IPS DF 4.7 (cell line): ENCODE measurements around the gene NDUFAF8.

Source experiments
- DNase-seq: peaks from one replicate; pipeline ENCODE4 v3.0.0-alpha.2; 2013; ENCODE audit warnings: low spot score; ENCODE audit errors: extremely low read depth

Gene NDUFAF8

DNA sequence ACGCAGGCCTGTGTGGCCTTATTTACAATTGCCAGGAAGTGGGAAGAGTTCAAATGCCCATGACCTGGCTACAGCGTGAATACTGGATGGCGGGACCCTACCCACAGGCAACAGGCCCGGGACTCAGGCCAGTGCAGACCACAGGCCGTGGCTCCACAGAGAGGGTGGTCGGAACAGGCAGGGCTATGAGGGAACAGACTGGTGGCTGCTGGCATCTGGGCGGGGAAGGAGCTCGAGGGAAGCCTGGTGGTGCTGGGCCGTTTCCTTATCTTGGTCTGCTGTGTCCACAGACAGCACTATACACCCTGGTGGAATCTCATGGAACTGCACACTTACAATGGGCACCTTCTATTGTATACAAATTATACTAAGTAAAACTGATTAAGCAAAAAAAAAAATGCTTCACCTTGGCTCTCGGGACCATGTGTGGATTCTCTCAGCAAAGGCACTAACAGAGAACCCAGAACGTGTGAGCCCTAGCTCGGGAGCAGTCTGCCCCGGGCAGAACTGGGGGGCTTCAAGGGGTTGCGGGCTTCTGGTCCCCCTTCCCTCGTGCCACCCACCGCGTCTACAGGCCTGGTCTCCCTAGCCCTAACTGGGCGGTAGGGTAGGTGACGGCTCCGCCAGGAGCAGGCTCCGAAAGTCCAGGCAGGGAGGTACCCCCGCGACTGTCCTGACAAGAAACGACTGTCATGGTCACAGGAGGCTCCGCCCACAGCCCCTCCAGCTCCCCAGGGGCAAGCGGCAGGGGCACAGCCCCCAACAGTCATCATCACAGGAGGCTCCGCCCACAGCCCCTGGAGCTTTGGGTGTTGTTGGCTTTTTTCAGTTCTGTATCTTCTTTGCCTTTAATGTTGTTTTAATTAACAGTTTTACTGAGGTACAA is 38.2 kb upstream of the NDUFAF8 start:
- DNase-seq, result no peak

GRCh38 chr17:81202318-81202717 is 36.8 kb upstream of the NDUFAF8 start:
- no peak for DNase-seq

GRCh38 chr17:81203136-81203535 is 36.0 kb upstream of the NDUFAF8 start:
- no peak for DNase-seq

GRCh38 chr17:81204578-81204977 is 34.5 kb upstream of the NDUFAF8 start:
- DNase-seq, result no peak

DNA sequence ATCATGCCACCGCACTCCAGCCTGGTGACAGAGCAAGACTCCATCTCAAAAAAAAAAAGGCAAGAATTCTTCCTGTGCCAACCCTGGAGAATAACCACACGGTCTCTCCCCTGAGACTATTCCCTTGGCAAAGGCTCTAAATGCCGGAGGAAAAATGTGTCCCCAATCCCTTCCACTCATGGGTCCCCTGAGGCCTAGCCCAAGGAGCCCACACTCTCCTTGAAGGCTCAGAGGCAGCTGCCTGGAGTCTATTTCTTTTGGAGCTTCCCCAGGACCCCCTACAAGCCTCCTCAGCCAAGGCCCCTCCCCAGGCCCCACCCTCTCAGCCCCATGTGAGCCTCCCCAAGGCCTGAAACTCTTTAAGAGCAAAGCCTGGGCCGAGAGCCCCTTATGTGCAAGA is 33.0 kb upstream of the NDUFAF8 start:
- no peak for DNase-seq

- DNase-seq, result no peak
Observed at GRCh38 chr17:81206657-81207056, 32.5 kb upstream of the NDUFAF8 start.

DNA sequence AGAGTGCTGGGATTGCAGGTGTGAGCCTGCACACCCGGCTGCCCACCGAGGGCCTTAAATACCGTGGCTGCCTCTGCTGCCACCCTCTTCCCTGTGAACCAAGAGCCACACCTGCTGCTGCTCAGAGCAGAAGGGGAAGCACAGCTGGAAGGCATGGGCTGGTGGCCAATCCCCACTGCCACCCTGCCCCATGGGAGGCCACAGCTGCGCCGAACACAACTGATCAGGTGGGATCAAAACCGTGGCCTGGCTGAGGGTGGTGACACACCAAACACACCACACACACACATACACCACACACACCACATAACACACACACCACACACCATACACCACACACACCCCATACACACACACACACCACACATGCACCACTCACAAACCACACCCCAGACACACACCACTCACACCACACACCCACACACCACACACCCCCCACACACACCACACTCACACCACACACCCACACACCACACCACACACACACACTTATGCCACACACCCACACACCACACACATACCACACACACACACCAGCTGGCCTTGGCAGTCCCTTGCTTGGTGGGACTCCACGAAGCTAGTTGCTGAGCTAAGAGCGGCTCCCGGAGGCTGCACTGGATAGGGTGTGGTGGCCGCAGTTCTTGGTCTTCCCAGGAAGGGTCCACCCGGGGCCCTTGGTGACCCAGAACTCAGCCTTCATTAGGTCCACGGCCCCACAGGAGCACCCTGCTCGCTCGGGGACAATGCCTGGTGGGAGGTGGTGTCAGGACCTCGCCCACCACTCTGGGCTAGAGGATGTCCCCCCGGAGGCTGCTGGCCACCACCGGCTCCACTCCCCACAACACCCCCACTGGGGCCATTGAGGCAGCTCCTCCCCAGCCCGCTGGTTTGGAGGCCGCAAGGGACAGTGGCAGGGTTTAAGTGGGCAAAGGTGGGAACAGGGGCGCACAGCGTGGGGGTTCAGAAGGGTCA is 31.2 kb upstream of the NDUFAF8 start:
- DNase-seq, result no peak

DNA sequence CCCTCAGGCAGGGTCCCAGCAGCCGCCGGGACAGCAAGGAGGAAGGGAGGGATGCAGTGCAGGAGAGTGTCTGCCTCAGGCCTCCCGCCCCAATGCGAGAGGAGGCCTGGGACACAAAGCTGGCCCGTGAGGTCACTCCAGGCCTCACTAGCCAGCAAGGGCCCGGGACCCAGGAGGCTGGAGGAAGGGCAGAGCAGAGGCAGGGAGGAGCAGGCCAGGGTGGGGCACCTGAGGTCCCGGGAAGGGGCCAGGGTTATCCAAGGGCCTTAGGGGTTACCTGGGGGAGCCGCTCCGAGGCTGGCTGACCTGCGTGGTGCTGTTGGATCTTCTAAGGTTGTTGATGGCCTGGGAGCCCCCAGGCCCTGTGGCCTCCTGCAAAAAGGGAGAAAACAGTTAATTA is 30.5 kb upstream of the NDUFAF8 start:
- DNase-seq, result no peak

DNA sequence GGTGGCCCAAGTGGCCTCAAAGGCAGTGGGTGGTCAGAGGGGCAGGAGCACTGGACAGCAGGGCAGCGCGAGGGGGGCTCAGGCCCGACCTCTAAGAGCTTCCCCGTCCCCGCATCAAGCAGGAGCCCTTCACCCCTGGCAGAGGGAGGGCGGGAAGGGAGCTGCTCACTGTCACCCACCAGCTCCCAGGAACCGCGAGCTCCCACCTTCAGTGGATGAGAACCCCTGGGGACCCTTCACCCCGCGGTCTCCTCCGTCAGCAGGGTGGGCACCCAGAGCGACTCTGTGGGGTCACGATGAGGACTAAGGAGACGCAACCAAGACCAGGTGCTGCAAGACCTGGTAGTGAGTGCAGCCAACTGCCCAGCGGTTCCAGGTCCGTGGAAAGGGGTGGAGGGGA is 30.0 kb upstream of the NDUFAF8 start:
- no peak for DNase-seq

- no peak for DNase-seq
Observed at GRCh38 chr17:81210466-81210865, 28.7 kb upstream of the NDUFAF8 start.

DNA sequence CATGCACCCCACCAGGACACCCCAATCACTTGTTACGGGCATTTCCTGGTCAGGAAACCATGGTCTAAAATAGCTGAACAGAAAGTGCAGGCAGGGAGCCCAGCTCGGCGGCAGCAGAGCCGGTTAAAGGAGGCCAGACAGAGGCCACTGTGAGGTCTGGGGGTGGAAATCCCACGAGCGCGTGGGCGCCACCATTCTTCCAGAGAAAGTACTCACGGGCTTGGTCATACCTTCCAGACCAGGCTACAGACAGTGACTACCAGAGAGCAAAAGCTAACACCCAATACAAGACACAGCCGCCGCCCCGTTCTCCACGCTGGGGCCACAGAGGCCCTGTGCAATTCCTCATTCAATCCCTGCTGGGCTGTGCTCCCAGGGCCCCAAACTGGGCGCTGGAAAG is 28.2 kb upstream of the NDUFAF8 start:
- DNase-seq, result no peak

DNA sequence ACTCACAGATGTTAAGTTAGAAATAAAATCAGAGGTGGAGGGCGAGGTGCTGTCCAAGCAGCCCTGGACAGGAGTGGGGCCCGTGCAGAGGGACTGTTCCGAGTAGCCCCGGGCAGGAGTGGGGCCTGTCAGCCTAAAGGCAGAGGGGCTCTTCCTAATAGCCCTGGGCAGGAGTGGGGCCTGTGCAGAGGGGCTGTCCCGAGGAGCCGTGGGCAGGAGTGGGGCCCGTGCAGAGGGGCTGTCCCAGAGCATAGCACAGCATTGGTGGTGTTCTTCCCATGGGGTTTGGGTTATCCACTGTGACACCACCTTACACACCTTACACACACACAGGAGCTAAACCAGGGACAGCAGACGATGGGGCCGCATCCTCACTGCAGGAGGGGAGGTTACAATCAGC is 26.8 kb upstream of the NDUFAF8 start:
- DNase-seq, result no peak

DNA sequence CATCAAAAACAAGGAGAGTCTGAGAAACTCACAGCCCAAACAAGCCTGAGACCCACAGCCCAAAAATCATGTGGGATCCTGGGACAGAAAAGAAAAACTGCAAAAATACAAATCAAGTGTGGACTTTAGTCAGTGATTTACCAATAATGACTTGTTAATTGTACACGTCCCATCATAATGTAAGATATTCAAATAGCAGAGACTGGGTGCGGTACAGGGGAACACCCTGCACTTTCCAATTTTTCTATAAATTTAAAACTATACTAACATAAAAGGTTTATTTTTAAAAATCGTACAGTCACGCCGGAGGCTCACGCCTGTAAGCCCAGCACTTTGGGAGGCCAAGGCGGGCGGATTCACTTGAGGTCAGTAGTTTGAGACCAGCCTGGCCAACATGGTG is 25.1 kb upstream of the NDUFAF8 start:
- DNase-seq, result no peak

GRCh38 chr17:81217491-81217890 is 21.6 kb upstream of the NDUFAF8 start:
- DNase-seq, result no peak

- DNase-seq, result no peak
Observed at GRCh38 chr17:81218459-81218858, 20.7 kb upstream of the NDUFAF8 start.

GRCh38 chr17:81218991-81219390 is 20.1 kb upstream of the NDUFAF8 start:
- no peak for DNase-seq

GRCh38 chr17:81219476-81220180 is 19.5 kb upstream of the NDUFAF8 start:
- DNase-seq, result no peak

DNA sequence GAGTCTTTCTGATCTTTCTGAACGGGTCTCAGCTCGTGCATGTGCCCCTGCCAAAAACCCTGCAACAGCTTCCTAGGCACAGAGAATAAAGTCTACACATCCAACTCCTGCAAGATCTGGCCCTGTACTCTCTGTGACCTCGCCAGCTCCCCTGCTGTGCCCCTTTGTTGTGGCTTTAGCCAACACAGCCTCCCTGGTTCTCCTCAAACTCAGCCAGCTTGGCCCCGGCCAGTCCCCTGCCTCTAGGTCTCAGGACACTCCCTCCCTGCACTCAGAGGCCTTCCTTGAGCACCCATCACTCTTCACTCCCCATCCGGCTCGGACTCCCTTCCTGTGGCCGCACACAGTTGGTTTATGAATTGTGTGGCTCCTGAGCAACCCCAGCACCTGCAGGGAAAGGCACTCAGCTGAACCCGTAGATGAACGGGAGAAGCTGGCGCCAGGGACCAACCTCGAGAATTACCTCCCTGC is 17.7 kb upstream of the NDUFAF8 start:
- no peak for DNase-seq

DNA sequence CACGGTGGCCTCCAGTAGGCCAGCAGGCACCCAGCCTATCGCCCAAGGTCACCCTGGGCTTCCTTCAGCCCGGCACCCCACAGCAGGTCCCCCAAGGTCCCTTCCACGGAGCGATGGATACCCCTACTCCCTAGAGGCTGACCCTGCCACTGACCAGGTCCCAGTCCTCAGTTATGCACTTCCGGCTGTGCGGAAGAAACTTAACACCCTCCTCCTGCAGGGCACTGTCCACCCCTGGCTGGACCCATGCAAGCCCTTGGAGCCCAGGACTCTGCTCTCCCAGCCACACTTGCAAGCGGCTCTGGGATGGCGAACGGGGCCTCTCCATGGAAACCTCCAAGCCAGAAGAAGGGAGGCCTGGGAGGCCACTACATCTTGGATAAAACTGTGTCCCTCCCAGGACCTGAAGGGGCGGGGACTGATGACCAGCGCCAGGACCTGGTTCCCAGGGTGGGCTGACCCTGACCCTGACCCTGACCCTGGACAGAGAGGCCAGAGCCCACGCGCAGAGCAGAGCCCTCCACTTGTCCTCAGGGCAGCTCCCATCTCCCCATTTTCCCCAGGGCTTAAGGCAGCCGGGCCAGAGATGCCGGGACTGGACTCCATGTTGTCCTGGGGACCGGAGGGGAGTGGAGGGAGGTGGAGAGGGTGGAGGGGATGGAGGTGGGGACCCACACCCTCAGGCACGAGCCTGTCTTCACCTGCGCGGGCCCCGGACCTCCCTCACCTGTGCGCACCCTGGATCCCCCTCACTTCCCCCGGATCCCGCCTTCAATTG is 17.1 kb upstream of the NDUFAF8 start:
- no peak for DNase-seq

DNA sequence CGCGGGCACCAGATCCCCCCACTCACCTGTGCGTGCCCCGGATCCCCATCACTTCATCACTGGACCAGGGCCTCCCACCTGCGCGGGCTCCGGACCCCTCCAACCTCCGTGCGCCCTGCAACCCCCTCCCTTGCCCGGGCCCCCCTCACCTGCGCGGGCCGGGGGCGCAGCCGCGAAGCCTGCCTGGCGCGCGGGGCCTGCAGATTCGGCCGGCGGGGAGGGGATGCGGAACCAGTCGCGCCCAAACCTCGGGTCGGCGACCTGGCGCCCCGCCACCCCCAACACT is 16.6 kb upstream of the NDUFAF8 start:
- DNase-seq, result no peak
